Keratinocyte (primary cell): ENCODE results near the gene PRRC2B. TPM values are rescaled to one million over a fixed set of nuclear protein-coding genes. Genes with fewer than 3 reads are reported as not detected.

Source experiments
- DNase-seq: peaks from one replicate; pipeline ENCODE4 v3.0.0-alpha.2; 2011; ENCODE audit warnings: low read depth, missing footprints, low spot score
- FAIRE-seq: peaks from 2 replicates; lab custom pipeline; 2011; peaks lifted over from hg19 to GRCh38; lab: Jason Lieb, UNC
- H2AFZ ChIP-seq: 2 replicates; pipeline ENCODE4 v1.6.0; 2012; ENCODE audit warnings: low read length, control low read depth, inconsistent platforms; ENCODE audit not compliant: control insufficient read depth
- H3K27ac ChIP-seq: 2 replicates; pipeline ENCODE4 v1.5.1; 2011; ENCODE audit warnings: low read length; ENCODE audit not compliant: control insufficient read depth, insufficient read depth
- H3K27me3 ChIP-seq: 3 replicates; pipeline ENCODE4 v1.6.0; 2011; ENCODE audit warnings: low read length; ENCODE audit not compliant: control insufficient read depth, insufficient read depth; ENCODE audit errors: extremely low read depth
- H3K36me3 ChIP-seq, 2 experiments: 2 replicates in 1 of 2; 3 replicates in 1 of 2; pipeline ENCODE4 v1.5.1; 2011; ENCODE audit warnings: low read length in 2 of 2, mild to moderate bottlenecking in 1 of 2; ENCODE audit not compliant: control insufficient read depth in 2 of 2, insufficient read depth in 2 of 2; ENCODE audit errors: extremely low read depth in 1 of 2
- H3K4me1 ChIP-seq: 3 replicates; pipeline ENCODE4 v1.5.1; 2011; ENCODE audit warnings: low read length; ENCODE audit not compliant: control insufficient read depth, insufficient read depth; ENCODE audit errors: extremely low read depth
- H3K4me2 ChIP-seq: 3 replicates; pipeline ENCODE4 v1.6.0; 2011; ENCODE audit warnings: low read depth, low read length; ENCODE audit not compliant: control insufficient read depth, insufficient read depth; ENCODE audit errors: extremely low read depth
- H3K4me3 ChIP-seq, 3 experiments: fragments of 200-600 bp in 1 of 3; sonication (generic) in 1 of 3; 2 replicates in 2 of 3; 3 replicates in 1 of 3; pipeline ENCODE4 v1.5.1; 2011 to 2016; ENCODE audit warnings: low read length in 3 of 3, mild to moderate bottlenecking in 3 of 3, control low read depth in 2 of 3, inconsistent platforms in 1 of 3, low read depth in 1 of 3, mixed read lengths in 1 of 3, mixed run types in 1 of 3, moderate library complexity in 1 of 3; ENCODE audit not compliant: control insufficient read depth in 2 of 3, insufficient read depth in 2 of 3; ENCODE audit errors: extremely low read depth in 1 of 3
- H3K79me2 ChIP-seq: 2 replicates; pipeline ENCODE4 v1.6.0; 2012; ENCODE audit warnings: low read length; ENCODE audit not compliant: control insufficient read depth, insufficient read depth
- H3K9ac ChIP-seq: 3 replicates; pipeline ENCODE4 v1.6.0; 2011; ENCODE audit warnings: low read length; ENCODE audit not compliant: control insufficient read depth, insufficient read depth; ENCODE audit errors: extremely low read depth
- H3K9me1 ChIP-seq: 3 replicates; pipeline ENCODE4 v1.6.0; 2011; ENCODE audit warnings: low read length; ENCODE audit not compliant: control insufficient read depth, insufficient read depth; ENCODE audit errors: extremely low read depth
- H3K9me3 ChIP-seq: 2 replicates; pipeline ENCODE4 v1.5.1; 2012; ENCODE audit warnings: low read depth, low read length; ENCODE audit not compliant: control insufficient read depth
- H4K20me1 ChIP-seq: 3 replicates; pipeline ENCODE4 v1.6.0; 2011; ENCODE audit warnings: low read length; ENCODE audit not compliant: control insufficient read depth, insufficient read depth; ENCODE audit errors: extremely low read depth
- EZH2 ChIP-seq: IDR thresholded peaks from one replicate; pipeline ENCODE4 v1.6.1; 2012; ENCODE audit warnings: inconsistent platforms, mild to moderate bottlenecking, low read length, moderate library complexity
- dilution Hi-C: fragments of 300-500 bp; cut with MboI; formaldehyde crosslinking; loops from one replicate; pipeline ENCODE4 v1.7.0; 2020; ENCODE audit warnings: low sequenced_read_pairs; ENCODE audit not compliant: extremely low pct_ligation_motif_present
- polyA plus RNA-seq, 5 experiments: library from polyadenylated mRNA; depleted of rRNA in 3 of 5; stranded (reverse) in 3 of 5; stranded (forward) in 1 of 5; unstranded in 1 of 5; fragments of >200 nt; gene quantifications; 1 replicate in 1 of 5; 2 replicates in 3 of 5; 3 replicates in 1 of 5; pipeline versions ENCODE4 v1.2.1 to v1.2.3, GENCODE V29; 2011 to 2012; ENCODE audit warnings: missing spikeins in 2 of 5, low read depth in 1 of 5, low replicate concordance in 1 of 5
- TF ChIP-seq, protein P1 (sequence below), 3 experiments: IDR thresholded peaks in 1 of 3; conservative IDR thresholded peaks in 1 of 3; optimal IDR thresholded peaks in 1 of 3; 2 replicates in 2 of 3; 3 replicates in 1 of 3; pipeline versions ENCODE3 to v1.5.1; 2011; ENCODE audit warnings: low read length in 3 of 3, mild to moderate bottlenecking in 3 of 3, moderate library complexity in 2 of 3, control low read depth in 1 of 3, inconsistent platforms in 1 of 3; ENCODE audit not compliant: insufficient read depth in 2 of 3; ENCODE audit errors: extremely low read depth in 1 of 3

Gene PRRC2B
- polyA plus RNA-seq, 1 donor (not counting 4 experiments of a cell fraction or from before 2014, with no cell fraction given), result 20.8 TPM

DNA sequence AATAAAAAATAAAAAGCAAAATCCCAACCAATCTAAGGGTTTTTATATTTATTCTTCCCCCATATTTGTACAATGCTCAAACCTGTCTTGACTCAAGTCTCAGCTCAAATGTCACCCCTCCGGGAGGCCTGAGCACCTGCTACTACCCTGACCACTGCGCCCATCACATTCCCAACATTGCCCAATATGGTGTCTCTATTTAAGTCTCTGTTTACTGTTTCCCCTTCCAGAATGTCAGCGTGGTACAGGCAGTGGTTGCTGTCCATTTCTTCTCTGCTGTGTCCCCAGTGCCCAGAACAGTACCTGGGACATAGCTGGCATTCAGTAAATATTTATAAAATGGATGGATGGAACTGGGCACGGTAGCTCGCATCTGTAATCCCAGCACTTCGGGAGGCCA is 47.3 kb upstream of the PRRC2B start:
- dilution Hi-C loops, result no loop called here
- FAIRE-seq, result no peak

DNA sequence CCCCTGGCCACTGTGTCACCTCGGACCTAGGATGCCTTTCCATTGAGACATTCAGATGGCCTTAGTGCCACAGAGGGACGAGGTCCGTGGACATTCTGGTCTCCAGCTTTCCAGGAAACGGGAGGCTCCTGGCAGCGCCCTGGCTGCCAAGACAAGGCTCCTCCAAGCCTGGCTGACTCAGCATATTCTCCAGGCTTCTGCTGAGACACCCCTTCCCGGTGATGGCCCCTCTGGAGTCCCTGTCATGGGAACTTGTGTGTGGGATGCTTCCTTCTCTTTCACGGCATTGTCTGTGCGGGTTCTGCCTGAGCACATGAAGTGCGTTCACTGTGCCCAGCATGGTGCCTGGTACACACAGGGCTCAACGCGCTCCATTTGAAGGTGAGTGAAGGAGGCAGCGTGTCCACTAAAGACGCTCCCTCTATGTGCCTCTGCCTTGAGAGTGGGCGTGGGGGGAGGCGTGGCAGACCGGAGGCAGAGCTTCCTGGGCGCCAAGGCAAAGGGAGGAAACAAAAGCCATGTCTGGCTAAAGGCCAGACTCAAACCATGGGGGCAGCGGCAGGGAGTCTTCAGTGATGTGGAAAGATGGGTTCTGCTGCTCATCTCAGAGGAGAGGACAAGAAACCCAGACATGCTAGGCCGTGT is 46.4 kb upstream of the PRRC2B start:
- Histone ChIP-seq H2AFZ (no peak overlapping the region), H3K4me2 (no peak overlapping the region)

More for the DNA sequence above, 47.3 kb upstream of the PRRC2B start:
- Histone ChIP-seq H2AFZ (no peak overlapping the region), H4K20me1 (no peaks in the 10 kb centered on the region), H3K4me1 (no peaks in the 10 kb centered on the region), H3K4me2 (no peak overlapping the region), H3K9me1 (no peaks in the 10 kb centered on the region), H3K4me3 (no peak overlapping the region), H3K79me2 (no peaks in the 10 kb centered on the region), H3K27ac (no peak overlapping the region), H3K36me3 (no peaks in the 10 kb centered on the region), H3K9ac (no peak overlapping the region), H3K9me3 (no peaks in the 10 kb centered on the region), H3K27me3 (peaks cover 3% of the 10 kb centered on the region)
- TF ChIP-seq, protein P1, sequence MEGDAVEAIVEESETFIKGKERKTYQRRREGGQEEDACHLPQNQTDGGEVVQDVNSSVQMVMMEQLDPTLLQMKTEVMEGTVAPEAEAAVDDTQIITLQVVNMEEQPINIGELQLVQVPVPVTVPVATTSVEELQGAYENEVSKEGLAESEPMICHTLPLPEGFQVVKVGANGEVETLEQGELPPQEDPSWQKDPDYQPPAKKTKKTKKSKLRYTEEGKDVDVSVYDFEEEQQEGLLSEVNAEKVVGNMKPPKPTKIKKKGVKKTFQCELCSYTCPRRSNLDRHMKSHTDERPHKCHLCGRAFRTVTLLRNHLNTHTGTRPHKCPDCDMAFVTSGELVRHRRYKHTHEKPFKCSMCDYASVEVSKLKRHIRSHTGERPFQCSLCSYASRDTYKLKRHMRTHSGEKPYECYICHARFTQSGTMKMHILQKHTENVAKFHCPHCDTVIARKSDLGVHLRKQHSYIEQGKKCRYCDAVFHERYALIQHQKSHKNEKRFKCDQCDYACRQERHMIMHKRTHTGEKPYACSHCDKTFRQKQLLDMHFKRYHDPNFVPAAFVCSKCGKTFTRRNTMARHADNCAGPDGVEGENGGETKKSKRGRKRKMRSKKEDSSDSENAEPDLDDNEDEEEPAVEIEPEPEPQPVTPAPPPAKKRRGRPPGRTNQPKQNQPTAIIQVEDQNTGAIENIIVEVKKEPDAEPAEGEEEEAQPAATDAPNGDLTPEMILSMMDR (optimal IDR thresholded peaks at IDR 0.05 in 1 of 3, IDR thresholded peaks at IDR 0.05 in 1 of 3, conservative IDR thresholded peaks at IDR 0.05 in 1 of 3; ENCODE audit: extremely low read depth in 1 of 3, insufficient read depth in 2 of 3, low read length in 3 of 3), result no peak
- TF ChIP-seq EZH2, result no peak
- no peak for DNase-seq

More for the DNA sequence above, 46.4 kb upstream of the PRRC2B start:
- H3K4me3 ChIP-seq, result no peak overlapping the region
- H3K79me2 ChIP-seq, result no peaks in the 10 kb centered on the region
- H4K20me1 ChIP-seq, result no peaks in the 10 kb centered on the region
- TF ChIP-seq, protein P1 (optimal IDR thresholded peaks at IDR 0.05 in 1 of 3, IDR thresholded peaks at IDR 0.05 in 1 of 3, conservative IDR thresholded peaks at IDR 0.05 in 1 of 3; ENCODE audit: extremely low read depth in 1 of 3, insufficient read depth in 2 of 3, low read length in 3 of 3), result no peak
- TF ChIP-seq EZH2, result no peak
- no peaks in the 10 kb centered on the region for H3K9me3 ChIP-seq
- FAIRE-seq (no peak), DNase-seq (no peak)
- H3K9me1 ChIP-seq, result no peaks in the 10 kb centered on the region
- dilution Hi-C loops, result no loop called here
- no peak overlapping the region for H3K9ac ChIP-seq
- H3K36me3 ChIP-seq, result no peaks in the 10 kb centered on the region
- no peak overlapping the region for H3K27ac ChIP-seq
- no peaks in the 10 kb centered on the region for H3K4me1 ChIP-seq
- peaks cover 3% of the 10 kb centered on the region for H3K27me3 ChIP-seq
